Measurements from ENCODE around the gene OPA3.

OPA3 gene

DNA sequence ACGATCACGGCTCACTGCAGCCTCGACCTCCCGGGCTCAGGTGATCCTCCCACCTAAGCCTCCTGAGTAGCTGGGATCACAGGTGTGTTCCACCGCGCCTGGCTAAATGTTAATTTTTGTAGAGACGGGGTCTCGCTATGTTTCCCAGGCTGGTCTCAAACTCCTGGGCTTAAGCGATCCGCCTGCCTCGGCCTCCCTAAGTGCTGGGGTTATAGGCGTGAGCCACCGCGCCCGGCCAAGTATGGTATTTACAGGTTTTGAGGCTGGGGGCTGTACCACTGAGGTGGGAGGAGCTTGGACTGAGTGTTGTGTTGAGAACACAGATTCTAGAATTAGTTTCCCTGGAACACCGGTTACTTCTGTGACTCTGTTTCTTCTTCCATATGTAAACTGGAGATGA is 86.8 kb downstream of the OPA3 start:
- no peaks in the 10 kb centered on the region for H3K36me3 ChIP-seq (ENCODE audit: control insufficient read depth, insufficient read depth, low read length)
- no peak for DNase-seq (ENCODE audit: extremely low read depth, insufficient read length)
- TF ChIP-seq CTCF (IDR thresholded peaks at IDR 0.05; ENCODE audit: insufficient read depth, low read length, poor library complexity, severe bottlenecking): no peak
- peaks cover 3% of the 10 kb centered on the region; the same call in 1 of the 2 replicates for H3K27me3 ChIP-seq (replicated peaks; ENCODE audit: control insufficient read depth, insufficient read depth, low read length)
- no peak overlapping the region for H3K4me3 ChIP-seq (replicated peaks; ENCODE audit: low read depth, low read length)

GRCh38 chr19:45496349-45496953 is 88.2 kb downstream of the OPA3 start:
- no peak for TF ChIP-seq CTCF (IDR thresholded peaks at IDR 0.05; ENCODE audit: insufficient read depth, low read length, poor library complexity, severe bottlenecking)
- H3K27me3 ChIP-seq (replicated peaks; ENCODE audit: control insufficient read depth, insufficient read depth, low read length): peaks cover 3% of the 10 kb centered on the region; the same call in 1 of the 2 replicates
- DNase-seq (ENCODE audit: extremely low read depth, insufficient read length): no peak
- peak overlapping the region; percentile 57 for H3K4me3 ChIP-seq (replicated peaks; ENCODE audit: low read depth, low read length)
- H3K36me3 ChIP-seq (ENCODE audit: control insufficient read depth, insufficient read depth, low read length): no peaks in the 10 kb centered on the region

DNA sequence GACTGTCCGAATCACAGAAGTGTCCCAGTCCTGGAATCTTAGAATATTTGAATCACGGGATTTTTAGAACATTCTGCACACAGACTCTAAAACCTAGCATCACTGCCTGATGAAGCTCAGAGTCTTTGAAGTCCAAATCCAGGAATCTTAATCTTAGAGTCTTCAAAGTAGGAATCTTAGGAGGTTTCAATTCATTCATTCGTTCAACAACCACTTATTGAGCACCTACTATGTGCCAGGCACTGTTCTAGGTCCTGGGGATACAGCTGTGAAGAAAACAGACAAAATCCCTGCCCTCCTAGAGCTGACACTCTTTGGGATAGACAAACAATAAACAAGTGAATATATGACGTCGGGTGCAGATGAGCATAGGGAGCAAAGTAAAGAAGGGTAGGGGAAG is 89.4 kb downstream of the OPA3 start:
- Histone ChIP-seq H3K27me3 (replicated peaks; ENCODE audit: control insufficient read depth, insufficient read depth, low read length) (peaks cover 3% of the 10 kb centered on the region; the same call in 1 of the 2 replicates), H3K36me3 (ENCODE audit: control insufficient read depth, insufficient read depth, low read length) (no peaks in the 10 kb centered on the region), H3K4me3 (replicated peaks; ENCODE audit: low read depth, low read length) (no peak overlapping the region)
- no peak for TF ChIP-seq CTCF (IDR thresholded peaks at IDR 0.05; ENCODE audit: insufficient read depth, low read length, poor library complexity, severe bottlenecking)
- no peak for DNase-seq (ENCODE audit: extremely low read depth, insufficient read length)

DNA sequence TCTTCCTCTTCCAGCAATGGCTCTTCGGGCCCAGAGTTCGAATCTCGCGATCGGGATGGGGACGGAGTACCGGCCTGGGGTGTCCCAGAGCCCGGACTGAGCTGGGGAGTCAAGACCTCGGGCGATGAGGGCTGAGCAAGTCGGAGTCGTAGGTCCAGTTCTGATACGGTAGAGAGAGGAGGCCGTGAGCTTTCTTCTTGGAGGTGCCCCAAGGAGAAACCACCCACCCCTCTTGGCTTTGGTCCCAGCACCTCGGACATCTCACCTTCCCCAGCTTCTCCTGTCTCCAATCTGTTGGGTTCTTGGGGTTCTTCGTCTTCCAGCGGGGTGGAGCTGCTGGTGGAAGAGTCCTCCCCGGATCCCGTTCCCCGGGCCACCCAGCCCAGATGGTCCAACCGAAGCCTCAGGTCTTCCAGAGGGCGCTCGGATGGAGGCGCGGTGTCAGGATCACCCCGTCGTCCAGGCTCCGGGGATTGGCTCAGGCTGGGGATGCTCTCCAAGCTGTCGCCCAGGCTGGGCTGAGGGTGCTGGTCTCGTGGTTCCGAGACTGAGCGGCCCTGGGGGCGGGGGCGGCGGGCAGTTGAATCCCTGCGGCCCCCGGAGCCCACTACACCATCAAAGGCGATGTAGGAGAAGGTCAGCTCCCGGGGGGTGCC is 90.2 kb downstream of the OPA3 start:
- Histone ChIP-seq H3K4me3 (replicated peaks; ENCODE audit: low read depth, low read length) (no peak overlapping the region), H3K27me3 (replicated peaks; ENCODE audit: control insufficient read depth, insufficient read depth, low read length) (peaks cover 3% of the 10 kb centered on the region; the same call in 1 of the 2 replicates), H3K36me3 (ENCODE audit: control insufficient read depth, insufficient read depth, low read length) (no peaks in the 10 kb centered on the region)
- no peak for DNase-seq (ENCODE audit: extremely low read depth, insufficient read length)
- no peak for TF ChIP-seq CTCF (IDR thresholded peaks at IDR 0.05; ENCODE audit: insufficient read depth, low read length, poor library complexity, severe bottlenecking)

GRCh38 chr19:45492627-45493470 is 91.8 kb downstream of the OPA3 start:
- DNase-seq (ENCODE audit: extremely low read depth, insufficient read length): peak; percentile 81
- no peaks in the 10 kb centered on the region for H3K36me3 ChIP-seq (ENCODE audit: control insufficient read depth, insufficient read depth, low read length)
- TF ChIP-seq CTCF (IDR thresholded peaks at IDR 0.05; ENCODE audit: insufficient read depth, low read length, poor library complexity, severe bottlenecking): no peak
- H3K27me3 ChIP-seq (replicated peaks; ENCODE audit: control insufficient read depth, insufficient read depth, low read length): peaks cover 3% of the 10 kb centered on the region; the same call in 1 of the 2 replicates
- peak overlapping the region; percentile 70 for H3K4me3 ChIP-seq (replicated peaks; ENCODE audit: low read depth, low read length)
